NB4 (cell line): ENCODE results near the gene RNF17.

Experiments
- DNase-seq: peaks from one replicate; pipeline ENCODE4 v3.0.0; 2010; ENCODE audit warnings: low read depth
- H3K4me3 ChIP-seq: one replicate; pipeline ENCODE4 v1.5.1; 2011; ENCODE audit warnings: mild to moderate bottlenecking, low read depth, low read length, moderate library complexity
- CTCF ChIP-seq: IDR thresholded peaks from one replicate; pipeline ENCODE4 v1.5.1; 2012; ENCODE audit warnings: low read depth, low read length
- MAX ChIP-seq: IDR thresholded peaks from 2 replicates; pipeline ENCODE4 v1.6.1; 2011; ENCODE audit warnings: low read depth, low read length
- MYC ChIP-seq: IDR thresholded peaks from 2 replicates; pipeline ENCODE4 v1.6.1; 2011; ENCODE audit warnings: low read depth, low read length
- POLR2A ChIP-seq: IDR thresholded peaks from 2 replicates; pipeline ENCODE4 v1.6.1; 2011; ENCODE audit warnings: mild to moderate bottlenecking; ENCODE audit not compliant: insufficient read length; ENCODE audit errors: extremely low read depth

Gene RNF17

GRCh38 chr13:24737042-24737441 lies 26.9 kb upstream of the RNF17 start:
- no peak overlapping the region for H3K4me3 ChIP-seq
- TF ChIP-seq MAX = no peak
- TF ChIP-seq MYC = no peak
- no peak for TF ChIP-seq CTCF
- no peak for TF ChIP-seq POLR2A
- no peak for DNase-seq

- H3K4me3 ChIP-seq = no peak overlapping the region
- no peak for TF ChIP-seq CTCF
- no peak for TF ChIP-seq POLR2A
- no peak for TF ChIP-seq MYC
- no peak for TF ChIP-seq MAX
- no peak for DNase-seq
Measured at GRCh38 chr13:24738366-24738847, 25.6 kb upstream of the RNF17 start.

GRCh38 chr13:24740014-24740890 lies 23.7 kb upstream of the RNF17 start:
- no peak overlapping the region for H3K4me3 ChIP-seq
- TF ChIP-seq POLR2A (no peak), CTCF (no peak), MYC (no peak), MAX (no peak)
- DNase-seq = no peak

- peak; percentile 62 for TF ChIP-seq CTCF
- TF ChIP-seq MYC = no peak
- peak; percentile 56 for DNase-seq
- no peak overlapping the region for H3K4me3 ChIP-seq
Measured at GRCh38 chr13:24741016-24741662, 22.8 kb upstream of the RNF17 start.

- DNase-seq = no peak
- TF ChIP-seq MAX = no peak
- H3K4me3 ChIP-seq = no peak overlapping the region
Measured at GRCh38 chr13:24741791-24742190, 22.2 kb upstream of the RNF17 start.

GRCh38 chr13:24742294-24742693 lies 21.7 kb upstream of the RNF17 start:
- no peak overlapping the region for H3K4me3 ChIP-seq
- DNase-seq = no peak
- TF ChIP-seq MYC (no peak), POLR2A (no peak), MAX (no peak), CTCF (no peak)
